Fibroblast of lung (primary cell): Measurements from ENCODE around the gene KIF26A.

Source experiments
- EZH2 ChIP-seq: IDR thresholded peaks from 2 replicates; pipeline ENCODE4 v1.5.1; 2012; ENCODE audit warnings: low read length, control low read depth, mild to moderate bottlenecking; ENCODE audit errors: missing control alignments
- TF ChIP-seq, protein P1 (sequence below), 2 donors: IDR thresholded peaks in 1 of 2; conservative IDR thresholded peaks in 1 of 2; 1 replicate in 1 of 2; 2 replicates in 1 of 2; pipeline ENCODE4 v1.5.1; 2011 to 2012; ENCODE audit warnings: low read length in 2 of 2, control low read depth in 1 of 2, inconsistent platforms in 1 of 2, low read depth in 1 of 2, mild to moderate bottlenecking in 1 of 2

DNA sequence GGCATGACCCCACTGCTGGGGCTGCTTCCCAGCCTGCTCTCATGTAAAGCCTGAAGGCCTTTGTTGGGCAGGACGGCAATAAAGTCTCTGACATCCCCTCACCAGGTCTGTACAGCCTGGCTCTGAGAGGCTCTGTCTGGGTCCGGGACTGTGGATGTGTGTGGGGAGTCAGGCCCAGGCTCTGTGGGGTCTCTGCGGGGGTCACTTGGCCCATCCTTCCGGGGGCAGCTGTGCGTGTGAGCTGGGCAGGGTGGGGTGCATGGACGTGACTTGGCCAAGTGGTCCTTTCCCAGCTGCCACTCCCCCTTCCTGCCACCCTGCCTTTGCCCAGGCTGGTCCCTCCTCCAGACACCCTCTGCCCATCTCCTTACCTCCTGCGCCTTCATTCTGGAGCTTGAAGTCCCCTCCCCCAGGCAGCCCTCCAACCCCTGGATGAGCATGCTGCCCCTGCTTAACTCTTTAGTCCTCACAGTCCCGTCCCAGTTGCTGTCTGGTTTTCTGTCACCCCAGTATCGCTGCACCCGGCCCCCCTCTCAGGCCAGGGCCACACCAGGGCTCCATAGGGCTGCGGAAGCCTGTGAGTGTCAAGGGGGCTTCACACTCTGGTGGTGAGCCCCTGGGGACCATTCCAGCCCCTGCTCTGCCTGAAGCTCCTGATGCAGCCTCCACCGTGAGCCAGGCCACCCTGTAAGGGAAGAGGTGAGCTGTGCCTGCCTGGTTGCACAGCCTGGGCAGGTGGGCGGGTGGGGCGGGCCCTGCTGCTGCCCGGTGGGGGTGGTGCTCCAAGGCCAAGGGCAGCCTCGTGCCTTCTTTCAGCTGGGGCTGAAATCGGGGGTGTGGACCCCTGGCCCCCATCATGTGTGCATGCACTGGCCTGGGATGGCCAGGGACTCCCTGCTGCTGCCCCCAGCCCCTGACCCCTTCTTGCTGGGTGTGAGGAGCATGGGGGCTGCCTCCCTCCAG, 25.5 kb upstream of the KIF26A start:
- TF ChIP-seq EZH2: no peak
- TF ChIP-seq, protein P1, sequence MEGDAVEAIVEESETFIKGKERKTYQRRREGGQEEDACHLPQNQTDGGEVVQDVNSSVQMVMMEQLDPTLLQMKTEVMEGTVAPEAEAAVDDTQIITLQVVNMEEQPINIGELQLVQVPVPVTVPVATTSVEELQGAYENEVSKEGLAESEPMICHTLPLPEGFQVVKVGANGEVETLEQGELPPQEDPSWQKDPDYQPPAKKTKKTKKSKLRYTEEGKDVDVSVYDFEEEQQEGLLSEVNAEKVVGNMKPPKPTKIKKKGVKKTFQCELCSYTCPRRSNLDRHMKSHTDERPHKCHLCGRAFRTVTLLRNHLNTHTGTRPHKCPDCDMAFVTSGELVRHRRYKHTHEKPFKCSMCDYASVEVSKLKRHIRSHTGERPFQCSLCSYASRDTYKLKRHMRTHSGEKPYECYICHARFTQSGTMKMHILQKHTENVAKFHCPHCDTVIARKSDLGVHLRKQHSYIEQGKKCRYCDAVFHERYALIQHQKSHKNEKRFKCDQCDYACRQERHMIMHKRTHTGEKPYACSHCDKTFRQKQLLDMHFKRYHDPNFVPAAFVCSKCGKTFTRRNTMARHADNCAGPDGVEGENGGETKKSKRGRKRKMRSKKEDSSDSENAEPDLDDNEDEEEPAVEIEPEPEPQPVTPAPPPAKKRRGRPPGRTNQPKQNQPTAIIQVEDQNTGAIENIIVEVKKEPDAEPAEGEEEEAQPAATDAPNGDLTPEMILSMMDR (conservative IDR thresholded peaks at IDR 0.05 in 1 of 2, IDR thresholded peaks at IDR 0.05 in 1 of 2; ENCODE audit: low read depth in 1 of 2, low read length in 2 of 2): no peak
